ENCODE results near the gene PLPPR3.

DNA sequence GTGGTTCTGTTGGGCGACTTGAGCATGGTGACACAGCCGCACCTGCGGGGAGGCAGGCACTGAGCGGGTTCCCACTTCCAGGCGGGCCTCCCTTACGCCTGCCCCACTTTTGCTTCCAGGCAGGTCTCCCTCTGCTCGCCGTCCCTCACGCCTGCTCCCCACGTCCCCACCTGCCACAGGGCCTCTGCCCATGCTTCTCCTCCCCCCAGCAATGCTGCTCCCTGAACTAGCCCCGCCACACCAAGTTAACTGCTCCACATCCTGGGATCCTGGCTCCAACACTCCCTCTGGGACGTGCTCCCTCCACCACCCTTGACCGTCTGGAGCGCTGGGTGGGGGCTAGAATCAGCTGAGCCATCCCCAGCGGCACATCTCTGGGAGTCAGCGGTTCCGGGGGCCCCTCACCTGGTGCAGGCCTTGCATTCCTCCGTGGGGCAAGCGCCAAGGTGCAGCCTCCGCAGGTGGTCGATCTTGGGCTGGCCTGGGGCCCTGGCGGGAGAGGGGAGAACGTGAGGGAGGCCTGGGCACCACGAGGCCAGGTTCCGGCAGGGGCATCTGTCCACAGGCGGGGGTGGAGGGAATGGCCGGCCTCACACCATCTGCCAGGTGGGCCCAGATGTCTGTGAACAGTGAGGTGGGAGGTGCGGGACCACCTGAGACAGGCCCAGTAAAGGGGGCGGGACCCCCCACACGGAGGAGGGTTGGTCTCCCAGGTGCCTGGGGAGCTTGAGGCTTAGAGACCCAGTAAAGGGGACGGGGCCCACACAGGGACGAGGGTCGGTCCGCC lies 46.9 kb upstream of the PLPPR3 start:
- TF ChIP-seq JUND (IDR thresholded peaks at IDR 0.05) = no peak
- TF ChIP-seq, protein P1, sequence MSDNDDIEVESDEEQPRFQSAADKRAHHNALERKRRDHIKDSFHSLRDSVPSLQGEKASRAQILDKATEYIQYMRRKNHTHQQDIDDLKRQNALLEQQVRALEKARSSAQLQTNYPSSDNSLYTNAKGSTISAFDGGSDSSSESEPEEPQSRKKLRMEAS (IDR thresholded peaks at IDR 0.05) = no peak
- no peak for TF ChIP-seq YY1 (IDR thresholded peaks at IDR 0.05)
- TF ChIP-seq EGR1 (IDR thresholded peaks at IDR 0.05; ENCODE audit: low read depth in 2 of 2) = no peak
- TF ChIP-seq, protein P2, sequence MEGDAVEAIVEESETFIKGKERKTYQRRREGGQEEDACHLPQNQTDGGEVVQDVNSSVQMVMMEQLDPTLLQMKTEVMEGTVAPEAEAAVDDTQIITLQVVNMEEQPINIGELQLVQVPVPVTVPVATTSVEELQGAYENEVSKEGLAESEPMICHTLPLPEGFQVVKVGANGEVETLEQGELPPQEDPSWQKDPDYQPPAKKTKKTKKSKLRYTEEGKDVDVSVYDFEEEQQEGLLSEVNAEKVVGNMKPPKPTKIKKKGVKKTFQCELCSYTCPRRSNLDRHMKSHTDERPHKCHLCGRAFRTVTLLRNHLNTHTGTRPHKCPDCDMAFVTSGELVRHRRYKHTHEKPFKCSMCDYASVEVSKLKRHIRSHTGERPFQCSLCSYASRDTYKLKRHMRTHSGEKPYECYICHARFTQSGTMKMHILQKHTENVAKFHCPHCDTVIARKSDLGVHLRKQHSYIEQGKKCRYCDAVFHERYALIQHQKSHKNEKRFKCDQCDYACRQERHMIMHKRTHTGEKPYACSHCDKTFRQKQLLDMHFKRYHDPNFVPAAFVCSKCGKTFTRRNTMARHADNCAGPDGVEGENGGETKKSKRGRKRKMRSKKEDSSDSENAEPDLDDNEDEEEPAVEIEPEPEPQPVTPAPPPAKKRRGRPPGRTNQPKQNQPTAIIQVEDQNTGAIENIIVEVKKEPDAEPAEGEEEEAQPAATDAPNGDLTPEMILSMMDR (IDR thresholded peaks at IDR 0.05; ENCODE audit: low read depth, low read length, missing input control) = no peak
- TF ChIP-seq, protein P3, sequence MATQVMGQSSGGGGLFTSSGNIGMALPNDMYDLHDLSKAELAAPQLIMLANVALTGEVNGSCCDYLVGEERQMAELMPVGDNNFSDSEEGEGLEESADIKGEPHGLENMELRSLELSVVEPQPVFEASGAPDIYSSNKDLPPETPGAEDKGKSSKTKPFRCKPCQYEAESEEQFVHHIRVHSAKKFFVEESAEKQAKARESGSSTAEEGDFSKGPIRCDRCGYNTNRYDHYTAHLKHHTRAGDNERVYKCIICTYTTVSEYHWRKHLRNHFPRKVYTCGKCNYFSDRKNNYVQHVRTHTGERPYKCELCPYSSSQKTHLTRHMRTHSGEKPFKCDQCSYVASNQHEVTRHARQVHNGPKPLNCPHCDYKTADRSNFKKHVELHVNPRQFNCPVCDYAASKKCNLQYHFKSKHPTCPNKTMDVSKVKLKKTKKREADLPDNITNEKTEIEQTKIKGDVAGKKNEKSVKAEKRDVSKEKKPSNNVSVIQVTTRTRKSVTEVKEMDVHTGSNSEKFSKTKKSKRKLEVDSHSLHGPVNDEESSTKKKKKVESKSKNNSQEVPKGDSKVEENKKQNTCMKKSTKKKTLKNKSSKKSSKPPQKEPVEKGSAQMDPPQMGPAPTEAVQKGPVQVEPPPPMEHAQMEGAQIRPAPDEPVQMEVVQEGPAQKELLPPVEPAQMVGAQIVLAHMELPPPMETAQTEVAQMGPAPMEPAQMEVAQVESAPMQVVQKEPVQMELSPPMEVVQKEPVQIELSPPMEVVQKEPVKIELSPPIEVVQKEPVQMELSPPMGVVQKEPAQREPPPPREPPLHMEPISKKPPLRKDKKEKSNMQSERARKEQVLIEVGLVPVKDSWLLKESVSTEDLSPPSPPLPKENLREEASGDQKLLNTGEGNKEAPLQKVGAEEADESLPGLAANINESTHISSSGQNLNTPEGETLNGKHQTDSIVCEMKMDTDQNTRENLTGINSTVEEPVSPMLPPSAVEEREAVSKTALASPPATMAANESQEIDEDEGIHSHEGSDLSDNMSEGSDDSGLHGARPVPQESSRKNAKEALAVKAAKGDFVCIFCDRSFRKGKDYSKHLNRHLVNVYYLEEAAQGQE (IDR thresholded peaks at IDR 0.05) = no peak
- no peak for TF ChIP-seq SP1 (IDR thresholded peaks at IDR 0.05)
- no peak for TF ChIP-seq RAD21 (IDR thresholded peaks at IDR 0.05)
- TF ChIP-seq, protein P4, sequence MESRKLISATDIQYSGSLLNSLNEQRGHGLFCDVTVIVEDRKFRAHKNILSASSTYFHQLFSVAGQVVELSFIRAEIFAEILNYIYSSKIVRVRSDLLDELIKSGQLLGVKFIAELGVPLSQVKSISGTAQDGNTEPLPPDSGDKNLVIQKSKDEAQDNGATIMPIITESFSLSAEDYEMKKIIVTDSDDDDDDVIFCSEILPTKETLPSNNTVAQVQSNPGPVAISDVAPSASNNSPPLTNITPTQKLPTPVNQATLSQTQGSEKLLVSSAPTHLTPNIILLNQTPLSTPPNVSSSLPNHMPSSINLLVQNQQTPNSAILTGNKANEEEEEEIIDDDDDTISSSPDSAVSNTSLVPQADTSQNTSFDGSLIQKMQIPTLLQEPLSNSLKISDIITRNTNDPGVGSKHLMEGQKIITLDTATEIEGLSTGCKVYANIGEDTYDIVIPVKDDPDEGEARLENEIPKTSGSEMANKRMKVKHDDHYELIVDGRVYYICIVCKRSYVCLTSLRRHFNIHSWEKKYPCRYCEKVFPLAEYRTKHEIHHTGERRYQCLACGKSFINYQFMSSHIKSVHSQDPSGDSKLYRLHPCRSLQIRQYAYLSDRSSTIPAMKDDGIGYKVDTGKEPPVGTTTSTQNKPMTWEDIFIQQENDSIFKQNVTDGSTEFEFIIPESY (IDR thresholded peaks at IDR 0.05) = no peak
- no peak for TF ChIP-seq NR2F2 (IDR thresholded peaks at IDR 0.05)
- no peak for TF ChIP-seq TAF1 (conservative IDR thresholded peaks at IDR 0.05)
- TF ChIP-seq, protein P5, sequence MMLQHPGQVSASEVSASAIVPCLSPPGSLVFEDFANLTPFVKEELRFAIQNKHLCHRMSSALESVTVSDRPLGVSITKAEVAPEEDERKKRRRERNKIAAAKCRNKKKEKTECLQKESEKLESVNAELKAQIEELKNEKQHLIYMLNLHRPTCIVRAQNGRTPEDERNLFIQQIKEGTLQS (IDR thresholded peaks at IDR 0.05) = no peak
